Panc1 (cell line): ENCODE measurements around the gene PMS2. TPM values are rescaled to one million over a fixed set of nuclear protein-coding genes. Genes with fewer than 3 reads are reported as not detected.
"Not testable (repeated sequence)": the region's sequence is repeated elsewhere in the genome, so short reads cannot be mapped to it uniquely, and the experiment has no call there.

Source experiments
- ATAC-seq: fragments of 200-7000 bp; cut with Tn5 transposase; 2 replicates; pipeline ENCODE4 v1.9.1; 2020; ENCODE audit warnings: mild to moderate bottlenecking, moderate library complexity
- BruUV-seq: library from RNA; stranded (reverse); fragments of 400-500 nt; replicated peaks from 2 replicates; lab custom pipeline; 2021; lab: Mats Ljungman, UMichigan
- CTCF ChIA-PET: fragments of 300-600 bp; sonication (Branson Sonifier 250); formaldehyde crosslinking; loops from one replicate; lab custom pipeline; 2022; ENCODE audit warnings: antibody characterized with exemption; lab: Charles Lee
- POLR2A ChIA-PET: fragments of 300-600 bp; sonication (Branson Sonifier 250); formaldehyde crosslinking; loops from one replicate; lab custom pipeline; 2022; ENCODE audit warnings: antibody characterized with exemption; lab: Charles Lee
- DNase-seq: peaks from one replicate; pipeline ENCODE4 v3.0.0-alpha.2; 2010; ENCODE audit warnings: low read depth, low spot score
- H3K27ac ChIP-seq: 2 replicates; pipeline ENCODE4 v1.5.1; 2011; ENCODE audit warnings: mild to moderate bottlenecking, low read length, inconsistent platforms
- H3K27me3 ChIP-seq: fragments of 200-500 bp; sonication (Bioruptor generic); 2 replicates; pipeline ENCODE4 v1.6.0; 2014; ENCODE audit warnings: low read length, inconsistent platforms; ENCODE audit not compliant: control insufficient read depth, insufficient read depth
- H3K36me3 ChIP-seq: fragments of 200-500 bp; sonication (Bioruptor generic); 2 replicates; pipeline ENCODE4 v1.5.1; 2014; ENCODE audit warnings: inconsistent platforms, mild to moderate bottlenecking, low read length, moderate library complexity; ENCODE audit not compliant: control insufficient read depth, insufficient read depth
- H3K4me1 ChIP-seq: 2 replicates; pipeline ENCODE4 v1.5.1; 2011; ENCODE audit warnings: inconsistent platforms, mild to moderate bottlenecking, low read length, moderate library complexity; ENCODE audit not compliant: control insufficient read depth, insufficient read depth
- H3K4me3 ChIP-seq, 2 experiments: 2 replicates each; pipeline ENCODE4 v1.5.1; 2011 to 2012; ENCODE audit warnings: low read depth in 2 of 2, low read length in 2 of 2, mild to moderate bottlenecking in 2 of 2, inconsistent platforms in 1 of 2, moderate library complexity in 1 of 2
- H3K9me3 ChIP-seq: fragments of 200-500 bp; sonication (Bioruptor generic); 2 replicates; pipeline ENCODE4 v1.5.1; 2014; ENCODE audit warnings: low read depth, mild to moderate bottlenecking, inconsistent platforms, low read length, moderate library complexity; ENCODE audit not compliant: control insufficient read depth, insufficient read depth
- POLR2AphosphoS5 ChIP-seq: IDR thresholded peaks from 2 replicates; pipeline ENCODE4 v1.6.1; 2012; ENCODE audit warnings: mild to moderate bottlenecking, low read depth, low read length, moderate library complexity
- SIN3A ChIP-seq: IDR thresholded peaks from 2 replicates; pipeline ENCODE4 v1.6.1; 2012; ENCODE audit warnings: low read depth, mild to moderate bottlenecking, low read length, moderate library complexity, borderline replicate concordance; ENCODE audit not compliant: insufficient read depth
- TCF7L2 ChIP-seq: IDR thresholded peaks from 2 replicates; pipeline ENCODE4 v1.6.1; 2011; ENCODE audit warnings: mild to moderate bottlenecking, low read depth, low read length, inconsistent platforms
- in situ Hi-C: cut with HindIII; loops from 2 replicates; pipeline ENCODE4 v1.10.0; 2016; ENCODE audit warnings: low sequenced_read_pairs, low pct_unique_long_range_greater_than_20kb
- intact Hi-C: fragments of 100-400 bp; cut with micrococcal nuclease; formaldehyde crosslinking; loops from one replicate; pipeline ENCODE4 v1.10.0; 2022; ENCODE audit not compliant: unreplicated experiment
- total RNA-seq: library from RNA; stranded (reverse); gene quantifications from one replicate; pipeline ENCODE4 v1.2.1, GENCODE V29; 2021; ENCODE audit not compliant: unreplicated experiment
- TF ChIP-seq, protein P1 (sequence below), 2 experiments: IDR thresholded peaks; 2 replicates each; pipeline ENCODE4 v1.6.1; 2011 to 2012; ENCODE audit warnings: low read depth in 2 of 2, control low read depth in 1 of 2, low read length in 1 of 2, mild to moderate bottlenecking in 1 of 2, moderate library complexity in 1 of 2; ENCODE audit not compliant: insufficient read depth in 1 of 2
- TF ChIP-seq, protein P2 (sequence below): fragments of 450-650 bp; IDR thresholded peaks from 2 replicates; pipeline ENCODE4 v1.5.1; 2017; ENCODE audit warnings: mild to moderate bottlenecking

Gene PMS2
- total RNA-seq, 1 experiment from 2014 or later = 40.2 TPM

DNA sequence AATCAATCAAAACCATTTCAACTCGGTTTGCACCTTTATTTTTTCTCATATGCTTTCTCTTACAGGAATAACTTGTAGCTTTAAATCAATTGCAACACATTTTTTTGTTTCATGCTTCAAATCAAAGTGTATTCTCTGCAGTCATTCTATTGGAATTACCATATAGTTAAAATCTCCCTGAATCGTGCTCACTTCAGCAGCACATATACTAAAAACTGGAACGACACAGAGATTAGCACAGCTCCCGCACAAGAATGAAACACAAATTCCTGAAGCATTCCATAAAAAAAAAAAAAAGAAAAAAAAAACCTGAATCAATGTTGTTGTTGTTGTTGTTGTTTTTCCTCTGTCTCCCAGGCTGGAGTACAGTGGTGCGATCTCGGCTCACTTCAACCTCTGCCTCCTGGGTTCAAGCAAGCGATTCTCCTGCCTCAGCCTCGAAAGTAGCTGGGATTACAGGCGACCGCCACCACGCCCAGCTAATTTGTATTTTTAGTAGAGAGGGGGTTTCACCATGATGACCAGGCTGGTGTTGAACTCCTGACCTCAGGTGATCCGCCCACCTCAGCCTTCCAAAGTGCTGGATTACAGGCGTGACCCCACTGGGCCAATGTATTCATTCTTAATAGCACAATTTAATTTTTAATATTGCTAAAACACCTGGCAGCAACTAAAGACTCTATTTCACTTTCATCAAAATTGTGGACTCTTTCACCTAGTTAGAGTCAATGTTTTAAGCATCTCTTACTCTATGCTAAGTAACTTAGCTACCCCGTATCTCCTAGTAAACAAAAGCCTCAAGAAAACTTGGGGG is 48.7 kb upstream of the PMS2 start:
- ChIA-PET CTCF (interaction anchor here (0.6 kb wide), 1 partner anchor 276 kb away, joined by 8 read pairs; the partner anchor contains the start of gene RNF216), POLR2A (interaction anchor here (0.6 to 1.2 kb wide), 2 partner anchors 32 to 44 kb away, joined by 5 to 9 read pairs; no protein-coding TSS in a partner anchor)
- Histone ChIP-seq H3K27ac (peak overlapping the region; percentile 89), H3K27me3 (no peaks in the 10 kb centered on the region), H3K9me3 (no peaks in the 10 kb centered on the region), H3K4me1 (peaks cover 8% of the 10 kb centered on the region), H3K4me3 (peak overlapping the region; percentile 67 to 73), H3K36me3 (peaks cover 9% of the 10 kb centered on the region)
- DNase-seq (no peak), ATAC-seq (no peak)
- no TSS peak for BruUV-seq
- TF ChIP-seq SIN3A = no peak
- in situ Hi-C loops (no loop called here), intact Hi-C loops (no loop called here)

DNA sequence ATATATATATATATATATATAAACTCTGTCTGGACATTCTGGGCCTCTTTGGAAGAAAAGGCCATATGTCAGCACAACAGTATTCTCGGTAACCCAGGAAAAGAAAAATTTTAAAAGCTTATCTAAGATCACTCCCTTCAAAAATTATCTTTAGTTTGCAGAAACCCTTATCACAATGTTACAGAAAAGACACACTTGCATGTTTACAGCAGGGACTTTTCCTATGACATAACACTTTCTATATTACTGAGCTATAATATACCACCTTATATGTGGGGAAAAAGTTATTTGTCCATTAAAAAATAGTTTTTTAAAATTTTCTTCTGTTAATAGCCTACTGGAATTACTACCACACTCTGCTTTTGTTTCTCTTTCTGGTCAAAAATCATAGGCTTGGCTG is 47.8 kb upstream of the PMS2 start:
- H3K27me3 ChIP-seq = no peaks in the 10 kb centered on the region
- peak overlapping the region; percentile 67 to 73 for H3K4me3 ChIP-seq
- ATAC-seq = no peak
- no peaks in the 10 kb centered on the region for H3K9me3 ChIP-seq
- H3K4me1 ChIP-seq = peaks cover 8% of the 10 kb centered on the region
- ChIA-PET CTCF (interaction anchor here (0.6 kb wide), 1 partner anchor 12 kb away, joined by 3 read pairs; no protein-coding TSS in a partner anchor), POLR2A (no interaction called here)
- H3K27ac ChIP-seq = 0 out of 2 replicates have a peak overlapping the region, but pooled peaks have one; percentile 89
- intact Hi-C loops = no loop called here
- in situ Hi-C loops = no loop called here
- TF ChIP-seq, protein P1, sequence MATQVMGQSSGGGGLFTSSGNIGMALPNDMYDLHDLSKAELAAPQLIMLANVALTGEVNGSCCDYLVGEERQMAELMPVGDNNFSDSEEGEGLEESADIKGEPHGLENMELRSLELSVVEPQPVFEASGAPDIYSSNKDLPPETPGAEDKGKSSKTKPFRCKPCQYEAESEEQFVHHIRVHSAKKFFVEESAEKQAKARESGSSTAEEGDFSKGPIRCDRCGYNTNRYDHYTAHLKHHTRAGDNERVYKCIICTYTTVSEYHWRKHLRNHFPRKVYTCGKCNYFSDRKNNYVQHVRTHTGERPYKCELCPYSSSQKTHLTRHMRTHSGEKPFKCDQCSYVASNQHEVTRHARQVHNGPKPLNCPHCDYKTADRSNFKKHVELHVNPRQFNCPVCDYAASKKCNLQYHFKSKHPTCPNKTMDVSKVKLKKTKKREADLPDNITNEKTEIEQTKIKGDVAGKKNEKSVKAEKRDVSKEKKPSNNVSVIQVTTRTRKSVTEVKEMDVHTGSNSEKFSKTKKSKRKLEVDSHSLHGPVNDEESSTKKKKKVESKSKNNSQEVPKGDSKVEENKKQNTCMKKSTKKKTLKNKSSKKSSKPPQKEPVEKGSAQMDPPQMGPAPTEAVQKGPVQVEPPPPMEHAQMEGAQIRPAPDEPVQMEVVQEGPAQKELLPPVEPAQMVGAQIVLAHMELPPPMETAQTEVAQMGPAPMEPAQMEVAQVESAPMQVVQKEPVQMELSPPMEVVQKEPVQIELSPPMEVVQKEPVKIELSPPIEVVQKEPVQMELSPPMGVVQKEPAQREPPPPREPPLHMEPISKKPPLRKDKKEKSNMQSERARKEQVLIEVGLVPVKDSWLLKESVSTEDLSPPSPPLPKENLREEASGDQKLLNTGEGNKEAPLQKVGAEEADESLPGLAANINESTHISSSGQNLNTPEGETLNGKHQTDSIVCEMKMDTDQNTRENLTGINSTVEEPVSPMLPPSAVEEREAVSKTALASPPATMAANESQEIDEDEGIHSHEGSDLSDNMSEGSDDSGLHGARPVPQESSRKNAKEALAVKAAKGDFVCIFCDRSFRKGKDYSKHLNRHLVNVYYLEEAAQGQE (IDR thresholded peaks at IDR 0.05; ENCODE audit: insufficient read depth in 1 of 2, low read depth in 2 of 2, low read length in 1 of 2) = no peak
- TF ChIP-seq SIN3A = no peak
- no peak for TF ChIP-seq TCF7L2
- TF ChIP-seq POLR2AphosphoS5 = no peak
- TF ChIP-seq, protein P2, sequence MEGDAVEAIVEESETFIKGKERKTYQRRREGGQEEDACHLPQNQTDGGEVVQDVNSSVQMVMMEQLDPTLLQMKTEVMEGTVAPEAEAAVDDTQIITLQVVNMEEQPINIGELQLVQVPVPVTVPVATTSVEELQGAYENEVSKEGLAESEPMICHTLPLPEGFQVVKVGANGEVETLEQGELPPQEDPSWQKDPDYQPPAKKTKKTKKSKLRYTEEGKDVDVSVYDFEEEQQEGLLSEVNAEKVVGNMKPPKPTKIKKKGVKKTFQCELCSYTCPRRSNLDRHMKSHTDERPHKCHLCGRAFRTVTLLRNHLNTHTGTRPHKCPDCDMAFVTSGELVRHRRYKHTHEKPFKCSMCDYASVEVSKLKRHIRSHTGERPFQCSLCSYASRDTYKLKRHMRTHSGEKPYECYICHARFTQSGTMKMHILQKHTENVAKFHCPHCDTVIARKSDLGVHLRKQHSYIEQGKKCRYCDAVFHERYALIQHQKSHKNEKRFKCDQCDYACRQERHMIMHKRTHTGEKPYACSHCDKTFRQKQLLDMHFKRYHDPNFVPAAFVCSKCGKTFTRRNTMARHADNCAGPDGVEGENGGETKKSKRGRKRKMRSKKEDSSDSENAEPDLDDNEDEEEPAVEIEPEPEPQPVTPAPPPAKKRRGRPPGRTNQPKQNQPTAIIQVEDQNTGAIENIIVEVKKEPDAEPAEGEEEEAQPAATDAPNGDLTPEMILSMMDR = no peak
- BruUV-seq = no TSS peak
- H3K36me3 ChIP-seq = peaks cover 12% of the 10 kb centered on the region
- DNase-seq = no peak

DNA sequence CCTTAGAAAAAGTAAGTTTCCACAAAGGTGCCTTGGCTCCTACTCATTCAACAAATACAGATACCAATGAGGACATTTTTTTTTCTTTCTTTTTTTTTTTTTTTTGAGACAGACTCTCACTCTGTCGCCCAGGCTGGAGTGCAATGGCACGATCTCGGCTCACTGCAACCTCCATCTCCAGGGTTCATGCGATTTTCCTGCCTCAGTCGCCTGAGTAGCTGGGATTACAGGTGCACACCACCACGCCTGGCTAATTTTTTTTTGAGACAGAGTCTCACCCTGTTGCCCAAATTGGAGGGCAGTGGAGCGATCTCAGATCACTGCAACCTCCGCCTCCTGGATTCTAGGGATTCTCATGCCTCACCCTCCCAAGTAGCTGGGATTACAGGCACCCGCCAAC is 42.3 kb upstream of the PMS2 start:
- H3K9me3 ChIP-seq, H3K4me1 ChIP-seq, H3K4me3 ChIP-seq, ATAC-seq, intact Hi-C loops, H3K27me3 ChIP-seq, BruUV-seq, DNase-seq, in situ Hi-C loops, H3K27ac ChIP-seq: not testable (repeated sequence)
- POLR2A ChIA-PET = interaction anchor here (0.6 kb wide), 1 partner anchor 31 kb away, joined by 5 read pairs; no protein-coding TSS in a partner anchor
- CTCF ChIA-PET = interaction anchor here (0.7 kb wide), 1 partner anchor 32 kb away, joined by 4 read pairs; no protein-coding TSS in a partner anchor
- H3K36me3 ChIP-seq = peaks cover 23% of the 10 kb centered on the region
